GM20431 (cell line): ENCODE data around the gene SMPDL3B.

ENCODE experiments used
- in situ Hi-C: fragments of 300-500 bp; cut with MseI, MboI; formaldehyde crosslinking; loops from one replicate; pipeline ENCODE4 v1.15.0; 2020; ENCODE audit warnings: low sequenced_read_pairs; ENCODE audit not compliant: unreplicated experiment

Gene SMPDL3B

DNA sequence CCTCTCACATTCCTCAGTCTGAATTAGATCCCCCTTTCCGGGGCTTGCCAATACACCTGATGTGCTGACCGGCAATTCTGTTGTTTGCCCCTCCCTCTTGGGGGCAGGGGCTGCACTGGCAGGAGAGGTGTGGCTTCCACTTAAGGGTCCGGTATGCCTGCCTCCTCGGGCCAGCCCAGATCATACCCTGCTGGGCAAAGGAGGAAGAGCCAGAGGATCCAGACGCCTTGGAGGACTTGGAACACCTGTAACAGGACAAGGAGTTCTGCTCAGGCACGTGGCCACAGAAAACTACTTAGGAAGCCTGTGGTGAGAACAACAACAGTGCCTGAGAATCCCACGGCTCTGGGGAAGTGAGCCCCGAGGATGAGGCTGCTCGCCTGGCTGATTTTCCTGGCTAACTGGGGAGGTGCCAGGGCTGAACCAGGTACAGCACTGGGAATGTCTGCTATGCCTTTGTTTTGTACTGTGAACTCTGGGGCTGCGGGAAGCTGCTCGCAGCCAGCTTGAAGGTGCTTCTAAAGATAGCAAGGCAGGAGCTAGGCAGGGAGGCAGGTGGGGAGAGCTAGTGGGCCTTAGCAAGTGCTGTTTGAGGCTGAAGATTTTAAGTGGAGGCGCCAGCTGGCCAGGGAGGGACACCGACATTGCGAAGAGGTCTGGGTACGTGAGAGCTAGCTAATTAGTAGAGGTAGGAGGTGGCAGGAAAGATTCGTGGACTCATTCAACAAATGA lies at the start of gene SMPDL3B:
SMPDL3B (plus strand) TSS at position 183 of the 732 bp plus-strand sequence; CDS start at position 367, 184 bp downstream.
- in situ Hi-C loops, result no loop called here

DNA sequence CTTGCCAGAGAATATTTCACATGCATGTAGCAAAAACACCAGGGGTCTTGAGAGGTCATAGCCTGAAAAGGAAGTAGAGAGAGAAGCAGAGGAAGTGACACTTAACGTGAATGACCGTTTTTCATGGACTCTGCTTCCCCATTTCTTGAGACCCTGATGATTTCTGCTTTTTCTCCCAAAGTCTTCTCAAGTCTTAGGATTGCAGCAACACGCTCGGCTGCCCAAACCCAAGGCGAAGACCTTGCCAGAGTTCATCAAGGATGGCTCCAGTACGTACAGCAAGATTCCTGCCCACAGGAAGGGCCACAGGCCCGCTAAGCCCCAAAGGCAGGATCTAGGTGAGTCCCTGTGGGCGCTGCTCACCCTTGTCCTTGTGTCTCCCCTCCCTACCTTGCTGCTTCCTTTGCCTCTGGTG lies 49.7 kb upstream of the SMPDL3B start:
- in situ Hi-C loops, result no loop called here

DNA sequence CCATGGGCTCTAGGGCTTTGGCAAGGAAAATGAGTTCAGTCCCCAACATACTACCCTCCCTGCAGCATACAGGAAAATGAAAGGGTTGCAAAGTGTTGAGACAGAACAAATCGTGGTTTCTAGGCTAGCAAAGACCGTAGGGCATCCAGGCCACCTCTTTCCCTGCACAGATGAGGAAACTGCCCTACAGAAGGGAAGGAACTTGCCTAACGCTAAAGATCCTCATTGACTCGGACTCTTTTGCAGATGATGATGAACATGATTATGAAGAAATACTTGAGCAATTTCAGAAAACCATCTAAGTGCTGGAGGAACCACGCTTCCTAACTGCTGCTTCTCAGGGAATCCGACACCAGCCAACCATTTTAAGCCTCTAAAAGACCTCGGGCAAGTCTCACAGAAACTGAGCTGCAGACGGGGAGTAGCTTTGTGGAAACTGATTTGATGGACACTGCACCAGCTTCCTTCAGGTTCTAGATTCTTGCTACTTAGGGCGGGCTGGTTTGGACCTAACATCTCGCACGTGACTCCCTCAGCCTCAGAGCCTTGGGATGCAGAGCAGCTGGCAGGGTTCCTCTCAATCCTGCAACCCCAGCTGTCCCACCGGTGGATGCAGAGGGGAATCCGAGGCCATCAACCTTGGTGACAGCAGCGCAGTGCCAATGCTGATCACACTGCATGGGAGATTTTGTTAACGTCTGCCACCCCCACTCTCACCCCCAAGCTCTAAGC lies 49.0 kb upstream of the SMPDL3B start:
- in situ Hi-C loops, result no loop called here

DNA sequence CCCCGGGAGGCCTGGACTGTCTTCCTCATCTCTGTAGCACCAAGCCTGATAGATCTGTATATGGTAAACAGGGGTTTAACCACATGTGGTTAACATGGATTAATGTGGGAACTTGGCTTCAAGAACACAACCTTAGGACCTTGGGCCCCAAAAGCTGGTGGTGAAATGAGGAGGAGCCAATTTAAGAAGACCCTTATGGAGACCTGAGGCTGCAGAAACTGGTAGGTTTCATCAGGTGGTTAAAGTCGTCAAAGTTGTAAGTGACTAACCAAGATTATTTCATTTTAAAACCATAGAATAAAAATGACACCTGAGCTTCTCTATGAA lies 48.5 kb upstream of the SMPDL3B start:
- in situ Hi-C loops, result no loop called here

GRCh38 chr1:27886744-27887143 lies 48.1 kb upstream of the SMPDL3B start:
- in situ Hi-C loops, result no loop called here

GRCh38 chr1:27887215-27888021 lies 47.4 kb upstream of the SMPDL3B start:
- in situ Hi-C loops, result no loop called here

DNA sequence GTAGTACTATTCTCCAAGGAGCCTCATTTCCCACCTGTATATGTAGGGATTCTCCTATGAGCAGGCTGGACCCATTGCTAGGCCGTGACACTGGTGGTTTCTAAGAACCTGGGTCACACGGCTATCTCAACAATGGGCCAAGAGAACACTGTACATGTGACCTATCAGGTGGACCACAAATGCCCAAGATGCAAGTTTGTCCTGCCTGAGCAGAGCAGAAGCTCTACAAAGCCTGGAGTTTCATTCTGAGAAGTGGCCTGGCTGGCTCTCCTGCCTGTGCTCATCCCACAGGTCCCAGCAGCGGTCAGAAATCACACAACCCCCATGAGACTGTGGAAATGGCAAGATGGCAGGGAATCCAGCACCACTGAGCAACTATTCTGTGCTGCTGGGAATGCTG lies 45.3 kb upstream of the SMPDL3B start:
- in situ Hi-C loops, result no loop called here

DNA sequence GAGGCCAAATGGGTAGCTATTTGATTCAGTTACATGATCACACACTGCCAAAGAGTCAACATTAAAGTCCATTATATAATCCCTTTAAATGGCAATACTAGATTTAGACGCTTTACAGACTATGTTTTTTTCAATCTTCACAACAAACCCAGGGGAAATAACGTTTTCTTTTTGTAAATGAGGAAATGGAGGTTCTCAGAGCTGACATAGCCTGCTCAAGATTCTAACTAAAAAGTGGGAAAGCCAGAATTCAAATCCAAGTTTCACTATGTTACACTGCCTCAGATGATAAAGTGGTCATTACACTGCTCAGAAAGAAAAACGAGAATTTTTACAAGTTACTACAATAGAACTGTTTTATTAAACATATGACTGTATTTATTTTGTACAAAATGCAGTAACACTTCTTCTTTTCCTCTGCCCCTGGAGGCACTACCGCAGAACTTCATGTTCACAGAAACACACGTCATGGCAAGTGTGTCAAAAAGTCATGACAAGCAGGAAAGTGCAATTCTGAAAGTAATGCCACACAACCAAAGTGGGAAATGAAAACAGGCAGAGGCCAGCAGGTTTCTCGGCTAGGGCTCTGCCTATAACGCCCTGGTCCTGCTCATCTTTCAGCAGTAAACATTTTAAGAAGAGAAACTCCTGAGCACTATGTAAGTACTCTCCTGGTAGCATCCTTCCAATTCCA lies 43.5 kb upstream of the SMPDL3B start:
- in situ Hi-C loops, result no loop called here

DNA sequence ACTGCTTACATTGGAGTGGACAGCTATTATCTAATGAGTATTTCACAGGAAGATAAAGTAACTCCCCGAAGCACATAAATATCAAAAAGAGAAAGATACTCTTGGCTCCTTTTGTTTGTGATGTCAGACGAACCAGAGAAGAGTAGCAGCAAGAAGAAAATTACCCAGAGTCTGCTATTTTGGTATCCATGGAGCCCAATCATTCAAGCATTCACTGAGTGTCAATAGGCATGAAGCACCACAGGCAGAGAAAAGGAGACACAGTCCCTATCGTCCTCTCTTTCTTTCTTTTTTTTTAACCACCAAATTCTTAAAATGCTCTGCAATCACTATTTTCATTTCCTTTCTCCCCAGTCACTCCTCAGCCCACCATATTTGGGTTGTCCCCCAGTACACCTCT lies 40.3 kb upstream of the SMPDL3B start:
- in situ Hi-C loops, result no loop called here

DNA sequence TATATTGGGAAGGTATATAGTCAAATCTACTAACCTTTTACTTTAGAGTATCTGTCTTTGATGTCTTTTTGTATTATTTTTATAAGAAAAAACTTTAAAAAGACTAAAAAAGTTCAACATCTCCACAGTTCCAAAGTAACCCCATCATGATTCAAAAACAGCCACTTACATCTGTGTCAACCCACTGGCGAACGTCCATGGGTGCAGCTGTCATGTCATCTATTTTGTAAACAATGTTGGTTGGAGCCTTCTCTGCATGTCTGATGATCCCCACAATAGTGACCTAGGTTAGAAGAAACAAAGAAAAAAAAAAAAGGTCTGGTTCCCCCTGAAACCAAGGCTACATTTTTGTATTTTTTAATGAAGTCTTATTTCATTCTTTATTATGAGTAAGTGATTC lies 28.0 kb upstream of the SMPDL3B start:
- in situ Hi-C loops, result no loop called here

DNA sequence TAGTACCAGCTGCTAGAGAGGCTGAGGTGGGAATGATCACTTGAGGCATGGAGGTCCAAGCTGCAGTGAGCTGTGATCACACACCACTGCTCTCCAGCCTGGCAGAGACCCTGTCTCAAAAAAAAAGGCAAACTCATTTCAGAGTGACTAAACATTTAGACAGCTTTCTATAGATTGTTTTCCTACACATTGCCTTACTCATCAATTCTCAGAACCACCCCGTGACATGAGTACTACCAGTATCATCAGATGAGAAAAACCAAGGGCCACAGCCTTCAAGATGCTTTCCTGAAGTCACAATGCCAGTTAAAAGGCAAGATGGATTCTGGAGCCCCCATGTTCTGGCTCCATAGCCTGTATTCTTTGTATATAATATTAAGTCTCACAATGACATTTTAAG lies 22.4 kb upstream of the SMPDL3B start:
- in situ Hi-C loops, result no loop called here

- in situ Hi-C loops, result no loop called here
These were observed 19.7 kb upstream of the SMPDL3B start for GRCh38 chr1:27915082-27915575.

DNA sequence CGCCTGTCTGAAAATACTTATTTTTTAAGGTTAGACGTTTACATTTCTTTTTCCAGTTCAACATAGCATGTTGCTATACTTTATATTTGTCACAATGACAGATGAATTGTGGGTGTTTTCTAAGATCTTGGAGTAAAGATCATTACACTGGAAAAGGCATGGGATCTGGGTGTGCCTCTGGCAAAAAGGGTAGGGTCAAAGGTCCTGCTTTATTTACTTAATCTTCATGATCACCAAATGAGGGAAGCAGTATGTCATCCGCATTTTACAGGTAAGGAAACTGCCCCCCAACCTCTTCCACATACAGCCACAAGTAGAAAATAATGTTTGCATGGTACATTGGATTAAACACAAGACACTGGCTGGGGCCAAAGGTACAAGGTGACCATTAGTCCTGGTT lies 12.5 kb upstream of the SMPDL3B start:
- in situ Hi-C loops, result no loop called here

DNA sequence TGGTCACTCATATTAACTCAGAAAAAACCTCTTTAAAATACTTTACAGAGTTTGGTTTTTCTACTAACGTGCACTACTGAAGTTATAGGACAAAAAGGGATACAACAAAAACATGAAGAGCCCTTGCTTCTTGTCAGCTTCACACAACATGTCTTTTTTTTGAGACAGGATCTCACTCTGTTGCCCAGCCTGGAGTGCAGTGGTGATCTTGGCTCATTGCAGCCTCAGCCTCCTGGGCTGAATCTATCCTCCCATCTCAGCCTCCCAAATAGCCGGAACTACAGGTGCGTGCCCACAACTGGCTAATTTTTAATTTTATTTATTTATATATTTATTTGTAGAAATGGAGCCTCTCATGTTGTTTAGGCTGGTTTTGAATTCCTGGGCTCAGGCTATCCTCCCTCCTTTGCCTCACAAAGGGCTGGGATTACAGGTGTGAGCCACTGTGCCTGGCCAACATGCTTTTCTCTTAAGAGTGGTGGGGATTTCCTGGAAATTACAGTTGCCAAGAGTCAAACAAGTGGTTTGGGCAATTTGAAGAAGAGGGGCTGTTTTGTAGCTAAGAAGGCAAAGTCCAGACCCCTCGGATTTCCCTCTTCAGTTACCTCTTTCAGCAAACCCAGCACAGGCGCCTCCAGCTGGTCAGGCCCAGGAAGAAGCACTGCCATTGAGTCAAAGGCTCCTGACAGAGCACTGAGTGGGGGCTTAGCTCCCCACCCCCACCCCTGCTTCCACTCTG lies 6.4 kb upstream of the SMPDL3B start:
- in situ Hi-C loops, result no loop called here

DNA sequence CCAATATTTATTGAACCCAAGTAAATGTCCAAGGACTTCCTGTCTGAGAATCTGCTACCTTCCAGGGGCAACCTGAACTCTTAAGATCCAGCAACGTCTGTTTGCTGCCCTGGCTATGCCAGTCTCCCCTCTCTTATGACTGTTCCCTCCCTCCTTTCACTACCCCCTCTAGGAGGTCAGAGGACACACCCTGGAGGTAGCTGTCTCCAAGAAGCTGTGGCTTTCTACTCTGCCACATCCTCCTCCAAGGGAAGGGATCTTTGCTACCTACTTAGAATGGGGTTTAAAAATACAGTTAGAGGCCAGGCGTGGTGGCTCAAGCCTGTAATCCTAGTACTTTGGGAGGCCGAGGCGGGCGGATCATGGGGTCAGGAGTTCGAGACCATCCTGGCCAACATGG lies 3.6 kb upstream of the SMPDL3B start:
- in situ Hi-C loops, result no loop called here

DNA sequence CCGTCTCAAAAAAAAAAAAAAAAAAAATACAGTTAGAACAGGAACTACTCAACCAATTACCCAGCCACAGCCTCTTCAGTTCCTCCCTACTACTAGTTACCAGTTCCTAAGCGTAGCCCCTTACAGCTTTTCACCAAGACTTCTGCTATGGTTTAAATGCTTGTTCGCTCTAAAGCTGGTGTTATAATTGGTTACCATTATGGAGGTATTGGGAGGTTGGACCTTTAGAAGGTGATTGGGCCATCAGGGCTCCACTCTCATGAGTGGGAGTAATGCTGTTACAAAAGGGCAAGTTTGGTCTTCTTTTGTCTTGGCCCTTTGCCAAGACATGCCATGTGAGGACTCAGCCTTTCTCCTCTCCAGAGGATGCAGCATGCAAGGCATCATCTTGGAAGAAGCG lies 3.0 kb upstream of the SMPDL3B start:
- in situ Hi-C loops, result no loop called here

DNA sequence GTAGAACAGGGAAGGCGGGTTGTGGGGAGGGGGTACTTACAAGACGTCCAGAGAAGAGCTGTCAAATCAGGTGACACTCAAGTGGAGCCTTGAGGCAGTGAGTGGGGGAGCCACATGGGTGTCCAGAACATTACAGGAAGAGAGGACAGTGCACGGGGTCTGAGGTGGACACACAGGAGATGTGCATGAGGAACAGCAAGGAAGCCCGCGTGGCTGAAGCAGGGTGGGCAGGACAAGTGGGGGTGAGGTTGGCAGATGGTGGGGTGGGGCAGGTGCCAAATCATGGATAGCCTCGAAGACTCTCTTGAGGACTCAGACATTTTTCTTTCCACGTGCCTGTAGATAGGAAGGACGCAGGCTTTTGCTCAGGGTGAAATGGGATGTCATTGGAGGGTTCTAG lies 921 bp downstream of the SMPDL3B start:
- in situ Hi-C loops, result no loop called here

DNA sequence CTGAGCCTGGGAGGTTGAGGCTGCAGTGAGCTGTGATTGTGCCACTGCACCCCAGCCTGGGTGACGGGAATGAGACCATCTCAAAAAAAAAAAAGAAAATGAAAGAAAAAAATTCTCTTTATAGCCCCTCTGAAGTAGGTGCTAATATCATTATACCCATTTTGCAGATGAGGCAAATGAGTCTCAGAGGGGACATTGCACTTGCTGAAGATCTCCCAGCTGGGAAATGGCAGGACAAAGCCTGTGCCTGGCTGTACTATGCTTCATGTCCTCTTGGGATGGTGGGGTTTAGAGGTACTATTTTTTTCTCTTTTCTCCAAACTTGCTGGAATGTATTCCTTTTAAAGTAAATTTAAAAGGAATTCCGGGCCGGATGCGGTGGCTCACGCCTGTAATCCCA lies 1.6 kb downstream of the SMPDL3B start:
- in situ Hi-C loops, result no loop called here

GRCh38 chr1:27937524-27937836 lies 2.7 kb downstream of the SMPDL3B start:
- in situ Hi-C loops, result no loop called here

GRCh38 chr1:27938488-27938887 lies 3.7 kb downstream of the SMPDL3B start:
- in situ Hi-C loops, result no loop called here
